ENCODE measurements around the gene DPP4.

DNA sequence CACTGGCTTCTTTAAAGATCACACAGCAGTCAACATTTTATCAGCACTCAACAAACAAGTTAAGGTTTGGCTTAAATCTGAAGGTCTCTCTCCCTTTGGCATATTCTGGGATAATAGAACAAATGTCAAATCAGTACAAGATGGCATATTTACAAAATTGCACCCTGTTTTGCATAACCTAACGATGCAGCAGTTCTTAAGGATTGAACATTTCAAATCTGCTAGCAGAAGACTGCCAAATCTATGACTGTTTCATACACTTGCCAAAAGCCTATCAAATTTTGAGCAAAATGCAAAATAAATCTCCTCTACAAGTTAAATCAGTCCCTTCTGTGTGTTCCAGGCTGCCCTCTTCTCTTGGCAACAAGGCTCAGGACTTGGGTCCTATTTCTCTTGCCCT lies 73.6 kb downstream of the DPP4 start:
- TF ChIP-seq EZH2 (IDR thresholded peaks at IDR 0.05; ENCODE audit: insufficient read depth, poor library complexity, severe bottlenecking) (no peak), EZH2phosphoT487 (IDR thresholded peaks at IDR 0.05; ENCODE audit: insufficient read depth, low read depth) (no peak)
